ENCODE data around the gene ZDHHC24.

DNA sequence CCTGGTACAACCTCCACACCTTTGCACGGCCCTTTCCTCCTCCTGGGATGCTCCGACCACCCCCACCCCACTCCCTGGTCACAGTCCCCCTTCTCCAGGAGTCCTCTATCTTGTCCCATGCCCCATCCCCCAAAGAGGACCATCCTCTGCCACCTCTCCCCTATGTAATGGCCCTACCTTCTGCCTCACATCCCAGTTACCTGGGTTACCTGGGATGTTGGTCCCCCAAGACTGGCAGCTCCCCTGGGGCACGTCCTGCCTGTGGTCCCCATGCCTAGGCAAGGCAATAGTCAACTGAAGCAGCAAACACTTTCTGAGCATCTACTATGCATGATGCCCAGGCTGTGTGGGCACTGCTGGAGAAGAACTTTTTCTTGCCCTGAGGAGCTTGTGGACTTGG, 9.6 kb upstream of the ZDHHC24 start:
- TF ChIP-seq, protein P1, sequence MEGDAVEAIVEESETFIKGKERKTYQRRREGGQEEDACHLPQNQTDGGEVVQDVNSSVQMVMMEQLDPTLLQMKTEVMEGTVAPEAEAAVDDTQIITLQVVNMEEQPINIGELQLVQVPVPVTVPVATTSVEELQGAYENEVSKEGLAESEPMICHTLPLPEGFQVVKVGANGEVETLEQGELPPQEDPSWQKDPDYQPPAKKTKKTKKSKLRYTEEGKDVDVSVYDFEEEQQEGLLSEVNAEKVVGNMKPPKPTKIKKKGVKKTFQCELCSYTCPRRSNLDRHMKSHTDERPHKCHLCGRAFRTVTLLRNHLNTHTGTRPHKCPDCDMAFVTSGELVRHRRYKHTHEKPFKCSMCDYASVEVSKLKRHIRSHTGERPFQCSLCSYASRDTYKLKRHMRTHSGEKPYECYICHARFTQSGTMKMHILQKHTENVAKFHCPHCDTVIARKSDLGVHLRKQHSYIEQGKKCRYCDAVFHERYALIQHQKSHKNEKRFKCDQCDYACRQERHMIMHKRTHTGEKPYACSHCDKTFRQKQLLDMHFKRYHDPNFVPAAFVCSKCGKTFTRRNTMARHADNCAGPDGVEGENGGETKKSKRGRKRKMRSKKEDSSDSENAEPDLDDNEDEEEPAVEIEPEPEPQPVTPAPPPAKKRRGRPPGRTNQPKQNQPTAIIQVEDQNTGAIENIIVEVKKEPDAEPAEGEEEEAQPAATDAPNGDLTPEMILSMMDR (IDR thresholded peaks at IDR 0.05): no peak
- no peak for TF ChIP-seq POLR2A (IDR thresholded peaks at IDR 0.05)
